ENCODE results near the gene ELL.

- TF ChIP-seq CTCF (IDR thresholded peaks at IDR 0.05; ENCODE audit: low read depth, low read length, poor library complexity, severe bottlenecking): no peak
- no peak for TF ChIP-seq EZH2phosphoT487 (IDR thresholded peaks at IDR 0.05; ENCODE audit: borderline replicate concordance, low read length)
Observed at GRCh38 chr19:18474366-18474887, 47.4 kb downstream of the ELL start.
